Measurements from ENCODE around the gene TLE7.

Gene TLE7

DNA sequence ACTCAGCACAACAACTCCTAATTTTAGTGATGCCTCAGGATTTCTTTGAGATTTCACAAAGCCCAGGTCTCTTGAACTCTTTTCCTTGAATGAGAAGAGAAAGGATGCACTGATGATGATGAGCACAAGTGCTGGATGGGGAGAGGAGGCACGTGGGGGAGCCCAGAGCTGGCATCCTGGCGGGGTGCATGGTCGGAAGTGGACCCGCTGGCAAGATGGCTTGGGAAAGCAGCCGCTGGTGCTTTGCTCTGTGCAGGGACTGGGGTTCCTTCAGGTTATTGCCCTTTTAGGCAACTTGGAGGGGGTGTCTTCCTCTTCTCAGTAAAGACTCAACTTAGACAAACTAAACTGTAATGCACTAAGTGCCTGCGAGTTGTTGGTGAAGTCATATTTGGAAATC, 61.0 kb downstream of the TLE7 start:
- Histone ChIP-seq H3K27ac (ENCODE audit: low read length) (no peak overlapping the region), H3K9me3 (ENCODE audit: insufficient read depth, low read length) (no peaks in the 10 kb centered on the region), H3K4me1 (ENCODE audit: low read length) (no peaks in the 10 kb centered on the region), H3K27me3 (ENCODE audit: low read depth, low read length) (peaks cover 9% of the 10 kb centered on the region), H3K36me3 (replicated peaks; ENCODE audit: low read depth, low read length) (no peaks in the 10 kb centered on the region), H3K4me2 (ENCODE audit: low read length) (no peak overlapping the region), H3K4me3 (ENCODE audit: low read length) (no peak overlapping the region), H3K79me2 (ENCODE audit: low read length) (no peaks in the 10 kb centered on the region), H2AFZ (ENCODE audit: low read depth, low read length) (no peak overlapping the region), H3K9ac (ENCODE audit: low read length) (no peak overlapping the region), H4K20me1 (ENCODE audit: insufficient read depth, low read length) (no peaks in the 10 kb centered on the region)
- TF ChIP-seq, protein P1, sequence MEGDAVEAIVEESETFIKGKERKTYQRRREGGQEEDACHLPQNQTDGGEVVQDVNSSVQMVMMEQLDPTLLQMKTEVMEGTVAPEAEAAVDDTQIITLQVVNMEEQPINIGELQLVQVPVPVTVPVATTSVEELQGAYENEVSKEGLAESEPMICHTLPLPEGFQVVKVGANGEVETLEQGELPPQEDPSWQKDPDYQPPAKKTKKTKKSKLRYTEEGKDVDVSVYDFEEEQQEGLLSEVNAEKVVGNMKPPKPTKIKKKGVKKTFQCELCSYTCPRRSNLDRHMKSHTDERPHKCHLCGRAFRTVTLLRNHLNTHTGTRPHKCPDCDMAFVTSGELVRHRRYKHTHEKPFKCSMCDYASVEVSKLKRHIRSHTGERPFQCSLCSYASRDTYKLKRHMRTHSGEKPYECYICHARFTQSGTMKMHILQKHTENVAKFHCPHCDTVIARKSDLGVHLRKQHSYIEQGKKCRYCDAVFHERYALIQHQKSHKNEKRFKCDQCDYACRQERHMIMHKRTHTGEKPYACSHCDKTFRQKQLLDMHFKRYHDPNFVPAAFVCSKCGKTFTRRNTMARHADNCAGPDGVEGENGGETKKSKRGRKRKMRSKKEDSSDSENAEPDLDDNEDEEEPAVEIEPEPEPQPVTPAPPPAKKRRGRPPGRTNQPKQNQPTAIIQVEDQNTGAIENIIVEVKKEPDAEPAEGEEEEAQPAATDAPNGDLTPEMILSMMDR (IDR thresholded peaks at IDR 0.05; ENCODE audit: low read depth, low read length): no peak
- no peak for TF ChIP-seq EZH2phosphoT487 (IDR thresholded peaks at IDR 0.05; ENCODE audit: low read depth)
